IPS-18a (cell line): Measurements from ENCODE around the gene UGT1A5.

ENCODE experiments used
- H3K27ac ChIP-seq: one replicate; pipeline ENCODE4 v1.5.1; 2013; ENCODE audit warnings: low read length
- H3K27me3 ChIP-seq: one replicate; pipeline ENCODE4 v1.6.1; 2013; ENCODE audit warnings: mild to moderate bottlenecking, low read length; ENCODE audit not compliant: control insufficient read depth, insufficient read depth
- H3K36me3 ChIP-seq: one replicate; pipeline ENCODE4 v1.6.1; 2013; ENCODE audit warnings: low read depth, low read length; ENCODE audit not compliant: control insufficient read depth
- H3K4me1 ChIP-seq: one replicate; pipeline ENCODE4 v1.6.1; 2013; ENCODE audit warnings: low read depth, low read length; ENCODE audit not compliant: control insufficient read depth
- H3K4me3 ChIP-seq: one replicate; pipeline ENCODE4 v1.5.1; 2013; ENCODE audit warnings: low read length
- H3K9ac ChIP-seq: one replicate; pipeline ENCODE4 v1.6.1; 2013; ENCODE audit warnings: mild to moderate bottlenecking, low read length, moderate library complexity
- H3K9me3 ChIP-seq: one replicate; pipeline ENCODE4 v1.6.1; 2013; ENCODE audit warnings: low read depth, low read length; ENCODE audit not compliant: control insufficient read depth

The UGT1A5 gene

DNA sequence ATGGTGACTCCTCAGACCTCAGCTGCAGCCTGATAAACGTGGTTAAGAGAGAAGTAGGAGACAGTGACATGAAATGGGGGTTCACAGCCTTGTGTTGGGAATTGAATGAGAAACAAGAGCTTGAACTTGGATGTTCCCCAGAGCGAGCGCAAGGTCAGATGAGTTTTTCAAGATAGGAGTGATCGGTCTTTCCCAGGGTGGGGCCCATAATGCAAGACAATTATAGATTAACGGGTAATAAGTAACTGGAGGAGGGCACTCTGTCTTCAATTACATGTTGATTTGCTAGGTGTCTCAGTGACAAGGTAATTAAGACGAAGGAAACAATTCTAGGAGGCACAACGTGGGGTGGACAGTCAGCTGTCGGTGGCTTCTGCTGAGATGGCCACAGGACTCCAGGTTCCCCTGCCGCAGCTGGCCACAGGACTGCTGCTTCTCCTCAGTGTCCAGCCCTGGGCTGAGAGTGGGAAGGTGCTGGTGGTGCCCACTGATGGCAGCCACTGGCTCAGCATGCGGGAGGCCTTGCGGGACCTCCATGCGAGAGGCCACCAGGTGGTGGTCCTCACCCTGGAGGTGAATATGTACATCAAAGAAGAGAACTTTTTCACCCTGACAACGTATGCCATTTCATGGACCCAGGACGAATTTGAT is at the start of gene UGT1A5:
TSS of gene UGT1A5 (plus strand) at position 297 of the 651 bp plus-strand sequence. CDS start at position 382, 85 bp downstream.
- H3K36me3 ChIP-seq = no peaks in the 10 kb centered on the region
- no peak within 1 kb of the TSS for H3K27ac ChIP-seq
- no peak within 1 kb of the TSS for H3K9ac ChIP-seq

GRCh38 chr2:233663911-233664310 is 48.8 kb upstream of the UGT1A5 start:
- H3K27me3 ChIP-seq = no peaks in the 10 kb centered on the region
- no peak overlapping the region for H3K9ac ChIP-seq
- H3K4me1 ChIP-seq = no peaks in the 10 kb centered on the region
- no peaks in the 10 kb centered on the region for H3K9me3 ChIP-seq
- H3K4me3 ChIP-seq = no peak overlapping the region
- H3K27ac ChIP-seq = no peak overlapping the region
- no peaks in the 10 kb centered on the region for H3K36me3 ChIP-seq

More for the DNA sequence above, at the start of gene UGT1A5:
- Histone ChIP-seq H3K4me1 (no peaks in the 10 kb centered on the region), H3K4me3 (no peak within 1 kb of the TSS), H3K27me3 (no peaks in the 10 kb centered on the region), H3K9me3 (no peaks in the 10 kb centered on the region)

- H3K36me3 ChIP-seq = no peaks in the 10 kb centered on the region
- H3K4me3 ChIP-seq = no peak overlapping the region
- no peaks in the 10 kb centered on the region for H3K9me3 ChIP-seq
- H3K9ac ChIP-seq = no peak overlapping the region
- no peaks in the 10 kb centered on the region for H3K4me1 ChIP-seq
- H3K27me3 ChIP-seq = no peaks in the 10 kb centered on the region
- no peak overlapping the region for H3K27ac ChIP-seq
These were observed 44.0 kb upstream of the UGT1A5 start for GRCh38 chr2:233668605-233669260.

GRCh38 chr2:233671290-233672161 is 41.2 kb upstream of the UGT1A5 start, which contains the start of gene UGT1A9:
UGT1A9 (plus strand) TSS chr2:233671898; CDS start chr2:233671935, 37 bp downstream.
- Histone ChIP-seq H3K36me3 (no peaks in the 10 kb centered on the region), H3K27me3 (no peaks in the 10 kb centered on the region), H3K4me3 (no peak within 1 kb of the TSS), H3K9me3 (no peaks in the 10 kb centered on the region), H3K27ac (no peak within 1 kb of the TSS), H3K9ac (no peak within 1 kb of the TSS), H3K4me1 (peaks cover 4% of the 10 kb centered on the region)

DNA sequence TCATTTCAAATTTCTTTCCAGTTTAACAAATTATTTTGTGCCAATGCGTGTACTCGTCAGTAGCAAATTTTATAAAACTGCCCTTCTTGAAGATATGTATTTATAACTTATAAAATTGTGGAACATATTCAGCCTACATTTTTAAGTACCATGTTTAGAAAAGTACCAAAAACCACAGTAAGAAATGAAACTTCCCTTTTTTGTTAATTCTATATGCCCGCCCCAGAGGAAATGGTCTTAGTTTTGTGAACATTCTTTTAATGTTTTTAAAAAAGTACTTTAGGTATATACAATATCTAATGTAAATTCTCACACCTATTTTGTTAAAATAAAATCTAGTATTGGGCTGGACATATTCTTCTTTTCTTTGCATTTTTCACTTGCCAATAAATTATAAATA is 39.8 kb upstream of the UGT1A5 start:
- H3K9me3 ChIP-seq = no peaks in the 10 kb centered on the region
- H3K4me3 ChIP-seq = no peak overlapping the region
- no peaks in the 10 kb centered on the region for H3K27me3 ChIP-seq
- H3K4me1 ChIP-seq = peaks cover 4% of the 10 kb centered on the region
- no peak overlapping the region for H3K9ac ChIP-seq
- H3K27ac ChIP-seq = no peak overlapping the region
- H3K36me3 ChIP-seq = no peaks in the 10 kb centered on the region

DNA sequence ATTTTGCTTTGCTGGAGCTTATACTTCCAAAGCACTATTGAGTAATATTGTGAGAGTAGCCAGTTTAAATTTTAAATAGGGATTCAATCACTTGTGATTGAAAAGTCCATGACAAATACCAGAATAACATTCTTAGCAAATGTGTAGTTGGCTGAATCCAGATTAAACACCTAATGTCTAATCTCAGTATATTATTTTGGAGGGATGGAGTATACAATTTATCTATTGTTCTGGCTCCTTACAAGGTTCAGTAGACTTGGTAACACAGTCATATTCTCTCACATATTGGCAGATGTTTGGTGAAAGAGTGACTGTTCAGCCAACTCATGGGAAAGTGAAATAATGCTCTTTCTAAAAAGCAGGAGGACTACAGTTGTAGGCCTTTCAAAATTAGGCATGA is 38.8 kb upstream of the UGT1A5 start:
- H3K9me3 ChIP-seq = no peaks in the 10 kb centered on the region
- H3K4me3 ChIP-seq = no peak overlapping the region
- H3K36me3 ChIP-seq = no peaks in the 10 kb centered on the region
- H3K27ac ChIP-seq = no peak overlapping the region
- H3K27me3 ChIP-seq = no peaks in the 10 kb centered on the region
- H3K9ac ChIP-seq = no peak overlapping the region
- peaks cover 4% of the 10 kb centered on the region for H3K4me1 ChIP-seq

GRCh38 chr2:233674314-233674713 is 38.4 kb upstream of the UGT1A5 start:
- H3K27me3 ChIP-seq = no peaks in the 10 kb centered on the region
- H3K4me3 ChIP-seq = no peak overlapping the region
- no peaks in the 10 kb centered on the region for H3K36me3 ChIP-seq
- H3K4me1 ChIP-seq = peaks cover 4% of the 10 kb centered on the region
- no peaks in the 10 kb centered on the region for H3K9me3 ChIP-seq
- H3K9ac ChIP-seq = no peak overlapping the region
- H3K27ac ChIP-seq = no peak overlapping the region

GRCh38 chr2:233674995-233675394 is 37.7 kb upstream of the UGT1A5 start:
- Histone ChIP-seq H3K4me3 (no peak overlapping the region), H3K27ac (no peak overlapping the region), H3K27me3 (no peaks in the 10 kb centered on the region), H3K9me3 (no peaks in the 10 kb centered on the region), H3K9ac (no peak overlapping the region), H3K4me1 (peaks cover 4% of the 10 kb centered on the region), H3K36me3 (no peaks in the 10 kb centered on the region)

GRCh38 chr2:233676046-233676445 is 36.7 kb upstream of the UGT1A5 start:
- no peaks in the 10 kb centered on the region for H3K27me3 ChIP-seq
- peaks cover 4% of the 10 kb centered on the region for H3K4me1 ChIP-seq
- no peaks in the 10 kb centered on the region for H3K36me3 ChIP-seq
- no peak overlapping the region for H3K9ac ChIP-seq
- no peaks in the 10 kb centered on the region for H3K9me3 ChIP-seq
- H3K4me3 ChIP-seq = no peak overlapping the region
- no peak overlapping the region for H3K27ac ChIP-seq

GRCh38 chr2:233679196-233679595 is 33.5 kb upstream of the UGT1A5 start:
- Histone ChIP-seq H3K4me1 (peaks cover 4% of the 10 kb centered on the region), H3K4me3 (no peak overlapping the region), H3K27me3 (no peaks in the 10 kb centered on the region), H3K9ac (no peak overlapping the region), H3K27ac (no peak overlapping the region), H3K36me3 (no peaks in the 10 kb centered on the region), H3K9me3 (no peaks in the 10 kb centered on the region)

GRCh38 chr2:233680361-233681045 is 32.2 kb upstream of the UGT1A5 start:
- Histone ChIP-seq H3K36me3 (no peaks in the 10 kb centered on the region), H3K4me3 (no peak overlapping the region), H3K4me1 (no peaks in the 10 kb centered on the region), H3K27me3 (no peaks in the 10 kb centered on the region), H3K27ac (no peak overlapping the region), H3K9ac (no peak overlapping the region), H3K9me3 (no peaks in the 10 kb centered on the region)
